ENCODE results near the gene PLET1. TPM values are rescaled to one million over a fixed set of nuclear protein-coding genes. Genes with fewer than 3 reads are reported as not detected.

The PLET1 gene
- polyA plus RNA-seq, 10 donors, result not detected

DNA sequence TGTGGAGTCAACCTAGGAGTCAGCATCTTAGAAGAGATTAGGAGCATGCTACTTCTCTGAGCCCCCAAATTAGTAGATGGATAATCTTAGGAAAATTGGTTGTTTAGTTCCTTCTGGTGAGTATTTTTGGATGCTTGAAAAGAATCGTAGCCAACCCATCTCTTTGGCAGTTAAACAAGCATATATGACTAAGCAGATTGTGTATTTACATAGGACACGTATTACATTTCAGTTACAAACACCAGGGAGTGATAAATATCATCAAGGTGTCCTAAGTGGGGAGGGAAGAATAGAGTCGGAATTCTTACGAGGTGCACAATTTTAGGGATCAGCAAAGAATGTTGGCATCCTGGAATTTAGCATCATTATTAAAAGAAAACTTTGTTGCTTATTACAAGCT, 13.5 kb downstream of the PLET1 start:
- DNase-seq, result no peak

- DNase-seq, result no peak
These were observed 19.2 kb downstream of the PLET1 start for GRCh38 chr11:112241486-112241885.

DNA sequence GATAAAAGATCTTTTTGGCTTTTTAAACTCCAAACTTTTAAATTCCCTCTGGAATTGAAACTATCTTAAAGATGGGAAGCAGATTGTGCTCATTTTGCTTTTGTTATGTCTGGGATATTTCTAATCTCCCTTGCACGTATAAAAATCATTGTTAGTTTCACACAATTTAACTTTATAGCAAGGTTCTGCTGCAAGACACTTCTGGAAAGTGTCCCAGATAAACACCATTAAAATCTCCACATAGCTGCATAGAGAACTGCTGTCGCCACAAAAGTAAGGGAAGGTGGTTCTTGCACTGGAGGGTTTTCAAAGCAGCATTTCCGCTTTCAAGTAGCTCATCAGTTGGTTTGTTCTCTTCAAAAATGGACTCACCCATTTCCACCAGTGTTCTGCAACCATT, 22.6 kb downstream of the PLET1 start:
- DNase-seq, result no peak

DNA sequence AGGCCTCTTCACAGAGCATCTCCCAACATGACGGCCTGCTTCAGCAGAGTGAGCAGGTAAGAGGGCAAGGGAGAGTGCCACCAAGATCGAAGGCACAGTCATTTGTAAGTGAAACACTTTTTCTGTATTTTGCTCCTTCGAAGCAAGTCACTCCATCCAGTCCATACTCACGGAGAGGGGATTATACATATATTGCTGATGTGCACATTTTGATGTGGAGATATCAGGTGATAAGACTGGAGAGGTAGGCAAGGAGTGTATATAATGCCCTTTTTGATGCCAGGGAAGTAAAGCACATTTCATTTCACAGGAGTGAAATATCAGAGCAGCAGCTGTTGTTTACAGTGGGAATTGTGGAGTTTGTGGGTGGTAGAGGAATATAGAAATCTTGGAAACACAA, 23.2 kb downstream of the PLET1 start:
- no peak for DNase-seq

- no peak for DNase-seq
These were observed 24.8 kb downstream of the PLET1 start for GRCh38 chr11:112235750-112236390.

DNA sequence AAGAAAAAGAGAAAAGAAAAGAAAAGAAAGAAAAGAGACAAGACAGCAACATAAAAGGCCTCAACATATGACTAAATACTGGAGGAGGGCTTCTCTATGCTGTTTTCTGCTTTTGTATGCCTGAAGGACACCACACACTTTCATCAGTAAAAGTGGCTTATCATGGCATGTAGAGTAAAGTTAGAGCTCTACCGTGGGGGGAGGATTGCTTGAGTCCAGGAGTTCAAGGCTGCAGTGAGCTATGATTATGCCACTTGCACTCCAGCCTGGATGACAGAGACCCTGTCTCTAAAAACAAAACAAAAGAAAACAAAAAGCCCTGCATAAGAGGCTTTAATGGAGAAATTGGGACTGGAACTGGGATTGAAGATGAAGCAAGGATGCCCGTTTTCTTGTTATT, 28.7 kb downstream of the PLET1 start:
- no peak for DNase-seq

GRCh38 chr11:112229746-112230433, 30.8 kb downstream of the PLET1 start:
- DNase-seq, result peak in 1 of 3 donors; percentile 38

DNA sequence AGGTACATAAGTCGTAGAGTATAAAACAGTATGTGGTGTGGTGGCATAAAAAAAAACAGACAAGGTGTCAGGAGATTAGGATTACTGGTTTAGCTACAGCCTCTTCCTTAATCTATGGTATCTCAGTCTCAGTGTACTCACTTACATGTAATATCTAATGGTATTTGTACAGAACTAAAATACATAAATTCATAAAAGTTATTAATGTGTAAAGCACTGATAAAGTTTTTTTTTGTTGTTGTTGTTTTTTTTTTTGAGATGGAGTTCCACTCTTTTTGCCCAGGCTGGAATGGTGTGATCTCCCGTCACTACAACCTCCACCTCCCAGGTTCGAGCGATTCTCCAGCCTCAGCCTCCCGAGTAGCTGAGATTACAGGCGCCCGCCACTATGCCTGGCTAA, 31.5 kb downstream of the PLET1 start:
- DNase-seq, result no peak

GRCh38 chr11:112228706-112229105, 32.0 kb downstream of the PLET1 start:
- no peak for DNase-seq

GRCh38 chr11:112227471-112227870, 33.2 kb downstream of the PLET1 start:
- no peak for DNase-seq

GRCh38 chr11:112226831-112227401, 33.7 kb downstream of the PLET1 start:
- peak in 1 of 3 donors; percentile 40 for DNase-seq

- DNase-seq, result peak; percentile 89 to 98 (median 94)
These were observed 34.4 kb downstream of the PLET1 start, which contains the start of gene PTS for GRCh38 chr11:112226062-112226830. PTS (plus strand) TSS chr11:112226428; CDS start chr11:112226444, 16 bp downstream.

DNA sequence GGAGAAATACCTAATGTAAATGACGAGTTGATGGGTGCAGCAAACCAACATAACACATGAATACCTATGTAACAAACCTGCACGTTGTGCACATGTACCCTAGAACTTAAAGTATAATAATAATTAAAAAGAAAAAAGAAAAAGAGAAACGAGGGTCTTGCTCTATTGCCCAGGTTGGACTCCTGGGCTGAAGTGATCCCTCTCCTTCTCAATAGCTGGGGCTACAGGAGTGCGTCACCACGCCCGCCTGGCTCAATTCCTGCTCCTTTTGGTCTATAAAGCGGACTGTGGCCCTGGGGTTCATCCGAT, 35.0 kb downstream of the PLET1 start:
- no peak for DNase-seq

GRCh38 chr11:112223754-112224532, 36.7 kb downstream of the PLET1 start:
- no peak for DNase-seq

- DNase-seq, result no peak
These were observed 37.5 kb downstream of the PLET1 start for GRCh38 chr11:112223121-112223520.

GRCh38 chr11:112222303-112222702, 38.4 kb downstream of the PLET1 start:
- DNase-seq, result no peak

- DNase-seq, result no peak
These were observed 39.3 kb downstream of the PLET1 start for GRCh38 chr11:112221274-112221835.

GRCh38 chr11:112219476-112220232, 41.0 kb downstream of the PLET1 start:
- DNase-seq, result peak; percentile 73 to 85 (median 78)

- DNase-seq, result no peak
These were observed 44.0 kb downstream of the PLET1 start for GRCh38 chr11:112216561-112217105.

DNA sequence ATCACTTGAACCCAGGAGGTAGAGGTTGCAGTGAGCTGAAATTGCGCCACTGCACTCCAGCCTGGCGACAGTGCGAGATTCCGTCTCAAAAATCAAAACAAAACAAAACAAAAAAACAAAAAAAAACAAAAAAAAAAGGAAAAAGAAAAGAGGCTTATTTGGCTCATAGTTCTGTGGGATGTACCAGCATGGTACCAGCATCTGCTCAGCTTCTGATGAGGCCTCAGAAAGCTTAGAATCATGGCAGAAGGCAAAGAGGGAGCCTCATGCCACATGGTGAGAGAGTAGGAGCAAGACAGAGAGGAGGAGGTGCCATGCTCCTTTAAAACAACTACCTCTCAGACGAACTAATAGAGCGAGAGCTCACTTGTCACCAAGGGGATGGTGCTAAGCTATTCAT, 45.0 kb downstream of the PLET1 start:
- no peak for DNase-seq
